ENCODE data around the gene CPSF7.
"Not testable (repeated sequence)": the region's sequence is repeated elsewhere in the genome, so short reads cannot be mapped to it uniquely, and the experiment has no call there.

The CPSF7 gene

GRCh38 chr11:61437496-61437895 is 7.7 kb upstream of the CPSF7 start:
- DNase-seq = no peak

GRCh38 chr11:61430839-61431238 is 1.1 kb upstream of the CPSF7 start:
- DNase-seq = not testable (repeated sequence)

DNA sequence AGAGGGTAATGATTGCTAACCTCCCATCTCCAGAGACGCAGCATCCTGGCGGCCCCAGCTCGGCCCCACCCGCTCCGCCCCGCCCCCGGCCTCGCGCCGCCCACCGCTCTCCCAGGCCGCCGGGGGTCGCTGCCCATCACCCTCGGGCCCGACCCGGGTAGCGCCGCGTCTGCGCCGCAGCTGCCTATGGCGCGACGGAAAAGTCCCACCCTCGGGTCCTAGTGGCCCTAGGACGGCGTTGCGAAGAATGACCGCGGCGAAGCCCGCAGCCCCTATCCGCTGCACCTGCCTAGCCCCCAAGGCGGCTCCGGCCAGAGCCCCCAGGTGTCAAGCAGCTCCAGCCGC is 457 bp downstream of the CPSF7 start:
- DNase-seq = peak; percentile 49

- no peak for DNase-seq
Measured at GRCh38 chr11:61425367-61426131, 4.2 kb downstream of the CPSF7 start.

DNA sequence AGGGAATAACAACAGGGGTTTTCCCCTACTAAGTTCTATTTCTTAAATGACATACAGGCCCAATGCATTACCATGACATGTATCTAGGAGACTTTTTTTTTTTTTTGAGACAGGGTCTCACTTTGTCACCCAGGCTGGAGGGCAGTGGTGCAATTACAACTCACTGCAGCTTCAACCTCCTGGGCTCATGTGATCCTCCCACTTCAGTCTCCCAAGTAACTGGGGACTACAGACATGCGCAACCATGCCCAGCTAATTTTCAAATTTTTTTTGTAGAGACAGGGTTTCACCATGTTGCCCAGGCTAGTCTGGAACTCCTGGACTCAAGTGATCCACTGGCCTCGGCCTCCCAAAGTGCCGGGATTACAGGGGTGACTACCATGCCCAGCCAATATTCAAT is 7.5 kb downstream of the CPSF7 start:
- DNase-seq = no peak

- DNase-seq = no peak
Measured at GRCh38 chr11:61418136-61418535, 11.6 kb downstream of the CPSF7 start.

DNA sequence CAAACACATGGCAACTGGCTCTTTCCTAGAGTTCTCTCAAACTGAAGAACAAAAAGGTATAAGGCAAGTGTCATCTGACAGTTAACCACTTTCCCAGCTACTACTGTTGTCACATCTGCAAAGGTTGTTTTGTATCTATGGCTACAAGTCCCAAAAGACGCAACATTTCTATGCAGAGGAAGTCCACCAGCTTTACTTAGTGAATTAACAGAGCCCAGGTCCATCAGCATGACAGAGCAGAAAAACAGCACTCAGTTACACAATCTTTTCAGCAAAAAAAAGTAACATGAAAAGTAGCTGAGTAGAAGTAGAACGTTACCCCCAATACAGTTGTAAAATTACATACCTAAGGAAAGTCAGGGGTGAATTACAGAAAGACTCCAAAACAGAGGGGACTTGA is 12.1 kb downstream of the CPSF7 start:
- DNase-seq = no peak

GRCh38 chr11:61416941-61417340 is 12.8 kb downstream of the CPSF7 start:
- no peak for DNase-seq

- DNase-seq = no peak
Measured at GRCh38 chr11:61415381-61415780, 14.4 kb downstream of the CPSF7 start.

- DNase-seq = no peak
Measured at GRCh38 chr11:61414547-61414946, 15.2 kb downstream of the CPSF7 start.

DNA sequence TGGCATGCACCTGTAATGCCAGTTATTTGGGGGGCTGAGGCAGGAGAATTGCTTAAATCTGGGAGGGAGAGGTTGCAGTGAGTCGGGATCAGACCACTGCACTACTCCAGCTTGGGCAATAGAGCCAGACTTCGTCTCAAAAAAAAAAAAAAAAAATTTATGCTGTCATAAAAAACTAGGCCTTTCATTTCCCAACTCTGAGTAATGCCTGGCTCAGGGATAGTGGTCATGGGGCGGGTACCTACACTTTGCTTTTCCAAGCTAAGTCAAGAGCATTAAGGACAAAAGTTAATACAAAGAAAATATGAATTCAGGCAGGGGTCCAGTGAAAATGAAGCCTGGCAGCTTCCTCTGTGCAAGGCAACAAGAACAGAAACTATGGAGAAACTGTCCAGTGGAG is 16.3 kb downstream of the CPSF7 start:
- DNase-seq = no peak

DNA sequence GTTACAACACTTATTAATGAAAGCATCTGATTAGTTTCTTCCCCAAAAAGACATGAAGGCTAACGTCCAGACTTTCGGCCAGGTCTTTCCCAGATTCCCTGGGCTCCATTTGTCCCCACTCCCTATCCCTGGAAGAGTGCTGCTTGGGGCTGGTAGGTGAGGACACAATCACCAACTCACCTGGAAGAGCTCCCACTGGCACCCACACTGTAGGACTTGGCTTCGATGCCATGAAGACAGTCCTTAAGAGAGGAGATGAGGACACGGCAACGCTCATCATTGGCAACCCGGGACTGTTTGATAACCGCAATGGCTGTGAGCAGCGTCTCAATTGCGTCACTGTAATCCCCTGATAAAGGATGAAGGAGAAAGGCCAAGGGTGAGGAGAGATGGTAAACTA is 18.2 kb downstream of the CPSF7 start:
- DNase-seq = no peak

GRCh38 chr11:61406991-61407728 is 22.6 kb downstream of the CPSF7 start:
- DNase-seq = no peak

- DNase-seq = no peak
Measured at GRCh38 chr11:61406067-61406466, 23.7 kb downstream of the CPSF7 start.

DNA sequence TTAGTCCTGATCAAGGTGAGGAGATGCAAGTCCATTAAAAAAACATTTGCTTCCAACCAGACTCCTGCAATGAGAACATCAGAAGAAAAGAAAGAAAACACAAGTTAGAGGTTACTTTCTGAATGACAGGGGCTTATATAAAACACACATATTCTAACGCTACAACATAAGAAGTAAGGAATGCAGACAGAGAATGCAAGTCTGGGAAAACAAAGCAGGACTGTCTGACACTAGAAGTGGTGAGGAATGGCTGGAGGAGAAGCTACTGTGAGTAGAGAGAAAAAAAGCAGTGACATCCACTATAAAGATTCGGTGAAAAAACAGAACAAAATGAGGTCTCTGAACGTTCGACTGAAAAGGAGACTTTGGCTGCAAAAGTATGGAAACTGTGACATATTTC is 25.1 kb downstream of the CPSF7 start:
- no peak for DNase-seq

DNA sequence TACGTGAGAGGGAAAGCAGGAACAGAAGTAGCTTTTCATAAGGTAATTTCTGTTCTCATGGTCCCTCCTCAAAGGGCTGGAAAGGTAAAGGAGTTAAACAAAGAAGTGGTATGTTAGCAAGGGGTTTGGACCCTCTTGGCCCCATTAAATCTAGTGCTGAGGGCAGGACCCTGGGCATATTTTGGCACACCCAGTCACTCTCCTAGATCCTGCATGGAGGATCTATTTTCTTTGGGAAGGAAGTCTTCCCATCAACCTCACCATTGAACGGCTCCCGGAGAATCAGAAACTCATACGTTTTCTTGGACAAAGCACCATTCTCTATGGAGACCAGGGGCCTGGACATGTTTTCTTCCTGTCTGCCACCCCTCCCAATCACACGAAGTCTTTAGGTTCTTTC is 25.7 kb downstream of the CPSF7 start:
- DNase-seq = no peak

GRCh38 chr11:61403658-61404057 is 26.1 kb downstream of the CPSF7 start:
- DNase-seq = no peak

GRCh38 chr11:61401573-61401972 is 28.2 kb downstream of the CPSF7 start:
- DNase-seq = no peak

- no peak for DNase-seq
Measured at GRCh38 chr11:61401173-61401572, 28.6 kb downstream of the CPSF7 start.

DNA sequence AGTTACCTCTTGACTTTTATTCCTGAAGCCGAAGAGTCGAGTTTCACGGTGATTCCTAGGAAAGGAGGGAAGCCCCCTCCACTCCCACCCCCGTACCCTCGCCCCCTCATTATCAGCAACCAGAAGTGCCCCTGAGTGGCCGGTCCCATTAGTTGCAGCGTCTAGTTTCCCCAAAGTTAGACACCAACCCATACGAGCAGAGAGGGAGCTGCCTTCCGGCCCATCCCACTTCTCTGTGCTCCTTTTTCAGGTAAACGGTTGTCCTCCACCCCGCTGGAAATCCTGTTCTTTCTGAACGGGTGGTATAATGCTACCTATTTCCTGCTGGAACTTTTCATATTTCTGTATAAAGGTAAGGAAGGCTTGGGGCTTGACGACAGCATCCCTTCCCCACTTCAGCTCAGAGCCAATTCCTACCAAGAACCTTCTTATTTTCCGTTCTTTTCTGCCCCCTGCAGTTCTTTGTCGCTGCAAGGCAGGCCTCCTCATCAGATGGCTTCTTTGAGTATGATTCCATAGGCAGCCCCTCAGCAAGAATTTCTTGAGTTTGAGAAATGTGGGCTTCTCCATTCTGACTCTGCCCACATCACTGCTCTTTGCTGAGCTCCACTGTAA is 36.7 kb downstream of the CPSF7 start:
- peak; percentile 36 for DNase-seq

GRCh38 chr11:61390161-61390560 is 39.6 kb downstream of the CPSF7 start:
- DNase-seq = no peak

- no peak for DNase-seq
Measured at GRCh38 chr11:61384271-61385242, 45.2 kb downstream of the CPSF7 start.

- not testable (repeated sequence) for DNase-seq
Measured at GRCh38 chr11:61383859-61384258, 45.9 kb downstream of the CPSF7 start.

Measured in fibroblast of upper back skin (primary cell).